ENCODE measurements around the gene CFAP73.

The CFAP73 gene

DNA sequence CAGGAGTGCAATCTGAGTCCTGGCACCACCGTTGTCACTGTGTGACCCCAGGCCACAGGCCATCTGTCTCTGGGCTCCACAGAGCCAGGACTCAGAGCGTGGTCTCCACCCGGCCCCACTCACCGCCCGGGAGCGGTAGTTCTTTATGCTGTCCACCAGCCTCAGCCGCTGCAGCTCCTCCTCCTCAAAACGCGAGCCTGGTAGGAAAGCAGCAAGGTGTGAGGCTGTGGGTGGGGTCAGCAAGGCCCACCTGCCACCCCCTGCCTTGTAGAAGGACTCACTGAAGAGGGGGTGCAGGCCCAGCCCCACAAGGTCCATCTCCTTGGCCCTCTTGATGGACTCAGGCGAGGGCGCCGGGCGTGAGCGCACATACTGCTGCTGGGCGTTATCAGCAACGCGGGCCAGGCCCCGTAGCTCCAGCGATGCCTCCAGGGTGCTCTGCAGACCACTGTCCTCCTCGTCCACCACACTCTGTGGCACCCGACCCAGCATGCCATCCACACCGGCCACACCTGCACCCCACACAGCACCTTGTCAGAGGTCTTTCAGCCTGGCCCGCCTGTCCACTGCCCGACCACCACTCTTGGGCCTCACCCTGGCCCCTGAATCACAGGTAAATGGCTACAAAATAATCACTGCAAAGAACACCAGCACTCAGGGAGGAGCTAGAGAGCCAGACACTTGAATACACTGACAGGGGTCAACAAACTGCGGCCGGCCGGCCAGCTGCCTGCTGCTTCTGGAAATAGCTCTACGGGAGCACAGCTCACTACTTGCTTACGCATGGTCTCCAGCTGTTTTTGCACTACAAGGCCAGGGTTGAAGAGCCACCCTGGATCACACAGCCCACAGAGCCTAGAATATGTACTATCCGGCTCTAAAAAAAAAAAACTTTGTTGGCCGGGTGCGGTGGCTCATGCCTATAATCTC, 16.3 kb downstream of the CFAP73 start:
- no peaks in the 10 kb centered on the region for H3K9me2 ChIP-seq (replicated peaks; ENCODE audit: insufficient read depth, low read length)
- no peak overlapping the region for H2AFZ ChIP-seq (ENCODE audit: low read depth, low read length, severe bottlenecking)
- H3F3A ChIP-seq (ENCODE audit: insufficient read depth), result no peaks in the 10 kb centered on the region; the same call in 1 of the 2 replicates
- H4K20me1 ChIP-seq (ENCODE audit: low read depth, low read length), result no peaks in the 10 kb centered on the region
- H3K4me3 ChIP-seq (ENCODE audit: insufficient read depth, low read length, poor library complexity, severe bottlenecking), result no peak overlapping the region
- H3K9ac ChIP-seq (ENCODE audit: low read length), result no peak overlapping the region
- no peaks in the 10 kb centered on the region; the same call in 1 of the 2 replicates for H3K36me3 ChIP-seq (ENCODE audit: low read length)
- no peaks in the 10 kb centered on the region for H3K79me2 ChIP-seq (ENCODE audit: insufficient read depth, low read length)
- no peak overlapping the region for H3K4me2 ChIP-seq (ENCODE audit: low read depth, low read length, poor library complexity, severe bottlenecking)
- no peaks in the 10 kb centered on the region for H3K9me3 ChIP-seq (ENCODE audit: insufficient read depth, low read length)
- H3K27me3 ChIP-seq (ENCODE audit: low read length), result no peaks in the 10 kb centered on the region
- H3K27ac ChIP-seq (ENCODE audit: low read depth, low read length), result no peak overlapping the region
- TF ChIP-seq EZH2phosphoT487 (conservative IDR thresholded peaks at IDR 0.05; ENCODE audit: low read length), result no peak
- TF ChIP-seq, protein P1, sequence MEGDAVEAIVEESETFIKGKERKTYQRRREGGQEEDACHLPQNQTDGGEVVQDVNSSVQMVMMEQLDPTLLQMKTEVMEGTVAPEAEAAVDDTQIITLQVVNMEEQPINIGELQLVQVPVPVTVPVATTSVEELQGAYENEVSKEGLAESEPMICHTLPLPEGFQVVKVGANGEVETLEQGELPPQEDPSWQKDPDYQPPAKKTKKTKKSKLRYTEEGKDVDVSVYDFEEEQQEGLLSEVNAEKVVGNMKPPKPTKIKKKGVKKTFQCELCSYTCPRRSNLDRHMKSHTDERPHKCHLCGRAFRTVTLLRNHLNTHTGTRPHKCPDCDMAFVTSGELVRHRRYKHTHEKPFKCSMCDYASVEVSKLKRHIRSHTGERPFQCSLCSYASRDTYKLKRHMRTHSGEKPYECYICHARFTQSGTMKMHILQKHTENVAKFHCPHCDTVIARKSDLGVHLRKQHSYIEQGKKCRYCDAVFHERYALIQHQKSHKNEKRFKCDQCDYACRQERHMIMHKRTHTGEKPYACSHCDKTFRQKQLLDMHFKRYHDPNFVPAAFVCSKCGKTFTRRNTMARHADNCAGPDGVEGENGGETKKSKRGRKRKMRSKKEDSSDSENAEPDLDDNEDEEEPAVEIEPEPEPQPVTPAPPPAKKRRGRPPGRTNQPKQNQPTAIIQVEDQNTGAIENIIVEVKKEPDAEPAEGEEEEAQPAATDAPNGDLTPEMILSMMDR (IDR thresholded peaks at IDR 0.05; ENCODE audit: insufficient read depth, low read length, poor library complexity, severe bottlenecking), result no peak

DNA sequence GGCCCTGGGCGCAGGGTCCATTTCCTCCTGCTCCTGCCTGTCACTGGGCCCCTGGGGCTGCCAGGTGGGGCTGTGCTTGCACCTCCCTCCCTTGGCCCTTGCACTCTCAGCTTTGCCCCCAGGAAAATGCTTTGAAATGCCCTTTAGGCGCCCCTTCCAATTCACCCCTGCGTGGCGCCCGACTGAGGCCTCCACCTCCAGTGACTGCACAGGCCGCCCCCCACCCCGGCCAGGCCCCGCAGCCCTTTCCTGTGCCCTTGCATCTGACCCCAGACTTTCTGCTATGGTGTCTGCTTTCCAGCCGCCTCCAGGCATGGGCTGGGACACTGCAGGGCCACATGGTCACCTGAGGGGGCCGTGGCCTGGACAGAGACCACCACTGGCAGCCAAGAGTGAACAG, 18.3 kb downstream of the CFAP73 start:
- H3K4me2 ChIP-seq (ENCODE audit: low read depth, low read length, poor library complexity, severe bottlenecking), result no peak overlapping the region
- H4K20me1 ChIP-seq (ENCODE audit: low read depth, low read length), result no peaks in the 10 kb centered on the region
- no peak overlapping the region for H2AFZ ChIP-seq (ENCODE audit: low read depth, low read length, severe bottlenecking)
- peaks cover 10% of the 10 kb centered on the region for H3K36me3 ChIP-seq (ENCODE audit: low read length)
- no peak overlapping the region for H3K9ac ChIP-seq (ENCODE audit: low read length)
- H3K27ac ChIP-seq (ENCODE audit: low read depth, low read length), result no peak overlapping the region
- no peaks in the 10 kb centered on the region for H3K9me3 ChIP-seq (ENCODE audit: insufficient read depth, low read length)
- no peak overlapping the region for H3K4me3 ChIP-seq (ENCODE audit: insufficient read depth, low read length, poor library complexity, severe bottlenecking)
- peaks cover 3% of the 10 kb centered on the region; the same call in 1 of the 2 replicates for H3F3A ChIP-seq (ENCODE audit: insufficient read depth)
- no peaks in the 10 kb centered on the region for H3K27me3 ChIP-seq (ENCODE audit: low read length)
- TF ChIP-seq, protein P1 (IDR thresholded peaks at IDR 0.05; ENCODE audit: insufficient read depth, low read length, poor library complexity, severe bottlenecking), result no peak
- no peak for TF ChIP-seq EZH2phosphoT487 (conservative IDR thresholded peaks at IDR 0.05; ENCODE audit: low read length)
- H3K9me2 ChIP-seq (replicated peaks; ENCODE audit: insufficient read depth, low read length), result no peaks in the 10 kb centered on the region
- H3K79me2 ChIP-seq (ENCODE audit: insufficient read depth, low read length), result no peaks in the 10 kb centered on the region

DNA sequence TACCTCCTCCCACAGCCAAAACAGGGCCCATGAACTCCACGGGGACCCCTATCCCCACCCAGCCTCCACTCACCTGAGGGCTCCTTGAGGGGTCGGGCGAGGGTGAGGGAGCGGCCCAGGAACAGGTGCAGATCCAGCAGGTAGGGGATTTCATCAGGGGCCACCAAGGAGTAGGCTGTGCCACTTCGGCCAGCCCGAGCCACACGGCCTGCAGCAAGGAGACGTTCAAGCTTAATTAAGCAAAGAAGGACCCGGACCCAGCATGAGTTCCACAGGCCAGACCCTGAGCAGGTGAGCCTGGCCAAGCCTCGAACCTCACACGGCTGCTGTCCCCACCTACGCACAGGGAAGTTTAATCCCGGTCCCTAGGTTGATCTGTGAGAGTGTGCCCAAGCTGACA, 20.2 kb downstream of the CFAP73 start:
- Histone ChIP-seq H3K4me2 (ENCODE audit: low read depth, low read length, poor library complexity, severe bottlenecking) (no peak overlapping the region), H3F3A (ENCODE audit: insufficient read depth) (peaks cover 17% of the 10 kb centered on the region), H3K36me3 (ENCODE audit: low read length) (peaks cover 10% of the 10 kb centered on the region), H4K20me1 (ENCODE audit: low read depth, low read length) (no peaks in the 10 kb centered on the region), H3K27me3 (ENCODE audit: low read length) (no peaks in the 10 kb centered on the region), H3K9me2 (replicated peaks; ENCODE audit: insufficient read depth, low read length) (no peaks in the 10 kb centered on the region), H3K27ac (ENCODE audit: low read depth, low read length) (peak overlapping the region; percentile 93), H3K79me2 (ENCODE audit: insufficient read depth, low read length) (no peaks in the 10 kb centered on the region), H3K4me3 (ENCODE audit: insufficient read depth, low read length, poor library complexity, severe bottlenecking) (no peak overlapping the region), H3K9ac (ENCODE audit: low read length) (no peak overlapping the region), H2AFZ (ENCODE audit: low read depth, low read length, severe bottlenecking) (no peak overlapping the region), H3K9me3 (ENCODE audit: insufficient read depth, low read length) (no peaks in the 10 kb centered on the region)
- TF ChIP-seq, protein P1 (IDR thresholded peaks at IDR 0.05; ENCODE audit: insufficient read depth, low read length, poor library complexity, severe bottlenecking), result no peak
- no peak for TF ChIP-seq EZH2phosphoT487 (conservative IDR thresholded peaks at IDR 0.05; ENCODE audit: low read length)

Measured in SU-DHL-6 (cell line).